Caco-2 (cell line): ENCODE data around the gene DIAPH1. TPM values are rescaled to one million over a fixed set of nuclear protein-coding genes. Genes with fewer than 3 reads are reported as not detected.

Experiments used
- BruUV-seq: library from RNA; stranded (reverse); fragments of 400-500 nt; replicated peaks from 2 replicates; lab custom pipeline; 2021; lab: Mats Ljungman, UMichigan
- CTCF ChIA-PET: fragments of 300-600 bp; sonication (Branson Sonifier 250); formaldehyde crosslinking; loops from one replicate; lab custom pipeline; 2022; ENCODE audit warnings: antibody characterized with exemption; lab: Charles Lee
- POLR2A ChIA-PET: fragments of 300-600 bp; sonication (Branson Sonifier 250); formaldehyde crosslinking; loops from one replicate; lab custom pipeline; 2022; ENCODE audit warnings: antibody characterized with exemption; lab: Charles Lee
- DNase-seq, 2 experiments: peaks; one replicate each; pipeline versions ENCODE4 v3.0.0 to v3.0.0-alpha.2; 2020 to 2022
- H3K27me3 ChIP-seq: replicated peaks from 2 replicates; pipeline ENCODE4 v1.6.0; 2011; ENCODE audit warnings: low read length; ENCODE audit not compliant: control insufficient read depth, insufficient read depth
- H3K36me3 ChIP-seq: 2 replicates; pipeline ENCODE4 v1.5.1; 2011; ENCODE audit warnings: low read length; ENCODE audit not compliant: control insufficient read depth, insufficient read depth
- H3K4me1 ChIP-seq: fragments of 250-450 bp; sonication (Bioruptor Pico); 2 replicates; pipeline ENCODE4 v1.5.1; 2020; ENCODE audit warnings: mild to moderate bottlenecking
- H3K4me3 ChIP-seq: 2 replicates; pipeline ENCODE4 v1.5.1; 2011; ENCODE audit warnings: low read depth, mild to moderate bottlenecking, control low read depth, low read length
- H3K9me3 ChIP-seq: fragments of 250-450 bp; sonication (Bioruptor Pico); 2 replicates; pipeline ENCODE4 v1.5.1; 2020; ENCODE audit warnings: mild to moderate bottlenecking, moderate library complexity
- H3K27ac Mint-ChIP-seq: one replicate; pipeline ENCODE4 v1.8.0; 2022; ENCODE audit warnings: mixed read lengths; ENCODE audit not compliant: unreplicated experiment
- H3K27me3 Mint-ChIP-seq: one replicate; pipeline ENCODE4 v1.8.0; 2022; ENCODE audit warnings: mixed read lengths; ENCODE audit not compliant: insufficient read depth, unreplicated experiment
- H3K36me3 Mint-ChIP-seq: one replicate; pipeline ENCODE4 v1.8.0; 2022; ENCODE audit warnings: mild to moderate bottlenecking, mixed read lengths; ENCODE audit not compliant: insufficient read depth, unreplicated experiment
- H3K4me1 Mint-ChIP-seq: one replicate; pipeline ENCODE4 v1.8.0; 2022; ENCODE audit warnings: low read depth, mixed read lengths; ENCODE audit not compliant: unreplicated experiment
- H3K4me3 Mint-ChIP-seq: one replicate; pipeline ENCODE4 v1.8.0; 2022; ENCODE audit warnings: mild to moderate bottlenecking, moderate library complexity, mixed read lengths; ENCODE audit not compliant: unreplicated experiment
- H3K9me3 Mint-ChIP-seq: one replicate; pipeline ENCODE4 v1.8.0; 2022; ENCODE audit warnings: mixed read lengths; ENCODE audit not compliant: unreplicated experiment
- intact Hi-C: fragments of 100-400 bp; cut with micrococcal nuclease; formaldehyde crosslinking; loops from one replicate; pipeline ENCODE4 v1.10.0; 2022; ENCODE audit not compliant: unreplicated experiment
- total RNA-seq: library from RNA; stranded (reverse); gene quantifications from 2 replicates; pipeline ENCODE4 v1.2.3, GENCODE V29; 2022
- TF ChIP-seq, protein P1 (sequence below), 2 experiments: fragments of 200-600 bp in 1 of 2; IDR thresholded peaks; 1 replicate in 1 of 2; 2 replicates in 1 of 2; pipeline versions ENCODE4 v1.5.1 to v1.8.0; 2011 to 2022; ENCODE audit warnings: antibody characterized with exemption in 1 of 2, control low read depth in 1 of 2, inconsistent platforms in 1 of 2, low read depth in 1 of 2, low read length in 1 of 2, mild to moderate bottlenecking in 1 of 2, moderate library complexity in 1 of 2; ENCODE audit not compliant: insufficient read depth in 1 of 2, severe bottlenecking in 1 of 2, unreplicated experiment in 1 of 2

The DIAPH1 gene
- total RNA-seq, 1 experiment from 2014 or later: 161 TPM

DNA sequence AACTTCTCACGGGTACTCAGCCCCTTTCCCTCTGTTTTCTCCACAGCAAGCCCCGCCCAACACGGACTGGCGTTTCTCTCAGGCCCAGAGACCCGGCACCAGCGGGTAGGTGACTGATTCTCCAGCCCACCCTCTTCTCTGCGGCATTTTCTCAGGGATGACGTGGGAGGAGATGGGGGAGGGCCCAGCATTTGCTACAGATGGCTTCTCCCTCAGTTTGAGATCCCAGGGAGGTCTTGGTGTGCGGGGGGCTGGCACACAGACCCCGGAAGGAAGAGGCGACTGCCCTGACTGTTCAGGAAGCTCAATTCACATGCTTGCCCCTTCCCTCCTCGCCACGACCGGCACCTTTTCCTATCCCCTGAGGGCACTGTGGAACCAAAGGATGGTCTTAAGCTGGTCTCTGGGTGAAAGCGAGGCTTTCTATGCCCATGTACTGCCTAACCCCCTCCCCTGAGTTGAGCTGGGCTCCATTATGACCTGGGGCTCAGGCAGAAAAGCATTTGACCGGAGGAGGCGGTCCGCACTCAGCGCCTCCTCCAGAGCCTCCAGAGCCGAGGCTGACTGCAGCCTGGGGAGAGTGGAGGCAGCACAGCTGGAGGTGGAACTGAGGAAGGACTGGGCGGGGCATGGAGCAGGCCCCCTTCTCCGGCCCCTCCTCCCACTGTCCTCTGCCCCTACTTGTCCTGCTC, 123.9 kb downstream of the DIAPH1 start:
- Histone ChIP-seq H3K36me3 (no peaks in the 10 kb centered on the region), H3K9me3 (no peaks in the 10 kb centered on the region), H3K4me3 (no peak overlapping the region), H3K4me1 (no peaks in the 10 kb centered on the region), H3K27me3 (no peaks in the 10 kb centered on the region)
- no peak for DNase-seq
- no TSS peak for BruUV-seq
- POLR2A ChIA-PET: no interaction called here
- peaks cover 6% of the 10 kb centered on the region for H3K27me3 Mint-ChIP-seq
- intact Hi-C loops: no loop called here
- peaks cover 7% of the 10 kb centered on the region for H3K4me1 Mint-ChIP-seq
- H3K4me3 Mint-ChIP-seq: no peak overlapping the region
- CTCF ChIA-PET: no interaction called here
- H3K36me3 Mint-ChIP-seq: peaks cover 6% of the 10 kb centered on the region
- TF ChIP-seq, protein P1, sequence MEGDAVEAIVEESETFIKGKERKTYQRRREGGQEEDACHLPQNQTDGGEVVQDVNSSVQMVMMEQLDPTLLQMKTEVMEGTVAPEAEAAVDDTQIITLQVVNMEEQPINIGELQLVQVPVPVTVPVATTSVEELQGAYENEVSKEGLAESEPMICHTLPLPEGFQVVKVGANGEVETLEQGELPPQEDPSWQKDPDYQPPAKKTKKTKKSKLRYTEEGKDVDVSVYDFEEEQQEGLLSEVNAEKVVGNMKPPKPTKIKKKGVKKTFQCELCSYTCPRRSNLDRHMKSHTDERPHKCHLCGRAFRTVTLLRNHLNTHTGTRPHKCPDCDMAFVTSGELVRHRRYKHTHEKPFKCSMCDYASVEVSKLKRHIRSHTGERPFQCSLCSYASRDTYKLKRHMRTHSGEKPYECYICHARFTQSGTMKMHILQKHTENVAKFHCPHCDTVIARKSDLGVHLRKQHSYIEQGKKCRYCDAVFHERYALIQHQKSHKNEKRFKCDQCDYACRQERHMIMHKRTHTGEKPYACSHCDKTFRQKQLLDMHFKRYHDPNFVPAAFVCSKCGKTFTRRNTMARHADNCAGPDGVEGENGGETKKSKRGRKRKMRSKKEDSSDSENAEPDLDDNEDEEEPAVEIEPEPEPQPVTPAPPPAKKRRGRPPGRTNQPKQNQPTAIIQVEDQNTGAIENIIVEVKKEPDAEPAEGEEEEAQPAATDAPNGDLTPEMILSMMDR (IDR thresholded peaks at IDR 0.05; ENCODE audit: insufficient read depth in 1 of 2, low read depth in 1 of 2, low read length in 1 of 2, severe bottlenecking in 1 of 2, unreplicated experiment in 1 of 2): no peak
- H3K9me3 Mint-ChIP-seq: no peaks in the 10 kb centered on the region
- no peak overlapping the region for H3K27ac Mint-ChIP-seq

DNA sequence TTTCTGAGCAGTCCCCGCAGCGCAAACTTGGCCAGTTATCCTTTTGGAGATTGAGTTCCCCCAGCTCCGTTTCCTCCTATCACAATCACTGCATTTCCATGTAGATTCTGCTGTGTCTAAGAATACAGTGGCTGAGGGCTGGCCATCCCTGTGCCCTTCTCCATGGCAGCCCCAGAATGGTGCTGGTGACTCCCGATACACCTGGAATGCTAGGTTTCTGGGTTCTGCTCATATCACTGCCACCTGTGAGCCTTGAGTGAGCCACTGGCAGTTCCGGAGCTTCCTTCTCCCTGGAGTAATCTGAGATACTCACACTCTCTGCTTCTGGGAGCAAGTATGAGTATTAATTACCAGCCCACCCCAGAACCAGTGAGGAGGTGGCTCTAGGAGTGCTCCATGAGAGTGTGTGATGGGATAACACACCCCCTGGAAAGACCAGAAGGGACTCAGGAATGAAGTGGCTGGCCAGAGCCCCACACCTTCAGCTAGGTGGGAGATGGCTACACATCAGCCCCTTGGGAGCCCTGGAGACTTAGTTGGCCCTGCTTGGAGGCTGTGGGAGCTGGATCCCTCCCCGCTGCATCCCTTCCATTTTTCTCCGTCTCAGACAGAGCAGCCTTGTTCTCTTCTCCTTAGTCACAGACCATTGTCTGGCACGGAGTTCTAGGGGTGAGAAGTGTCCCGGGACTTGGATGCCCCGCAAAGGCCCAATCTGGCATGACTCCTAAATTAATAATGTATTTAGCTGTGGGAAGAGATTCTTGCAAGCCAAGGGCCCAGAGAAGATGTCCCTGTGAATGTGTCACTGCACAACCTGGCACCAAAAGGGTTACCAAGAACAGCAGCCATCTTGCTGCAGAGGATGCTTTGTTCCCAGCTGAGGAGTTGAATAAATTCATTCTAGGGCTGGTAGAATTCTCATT, 125.0 kb downstream of the DIAPH1 start:
- peaks cover 6% of the 10 kb centered on the region for H3K36me3 Mint-ChIP-seq
- no peak overlapping the region for H3K27ac Mint-ChIP-seq
- TF ChIP-seq, protein P1 (IDR thresholded peaks at IDR 0.05; ENCODE audit: insufficient read depth in 1 of 2, low read depth in 1 of 2, low read length in 1 of 2, severe bottlenecking in 1 of 2, unreplicated experiment in 1 of 2): no peak
- Histone ChIP-seq H3K4me1 (no peaks in the 10 kb centered on the region), H3K9me3 (no peaks in the 10 kb centered on the region), H3K36me3 (no peaks in the 10 kb centered on the region), H3K4me3 (no peak overlapping the region), H3K27me3 (no peaks in the 10 kb centered on the region)
- H3K27me3 Mint-ChIP-seq: peaks cover 6% of the 10 kb centered on the region
- ChIA-PET CTCF (no interaction called here), POLR2A (no interaction called here)
- H3K4me3 Mint-ChIP-seq: no peak overlapping the region
- no TSS peak for BruUV-seq
- no peaks in the 10 kb centered on the region for H3K9me3 Mint-ChIP-seq
- no peak for DNase-seq
- H3K4me1 Mint-ChIP-seq: peaks cover 7% of the 10 kb centered on the region
- intact Hi-C loops: no loop called here

DNA sequence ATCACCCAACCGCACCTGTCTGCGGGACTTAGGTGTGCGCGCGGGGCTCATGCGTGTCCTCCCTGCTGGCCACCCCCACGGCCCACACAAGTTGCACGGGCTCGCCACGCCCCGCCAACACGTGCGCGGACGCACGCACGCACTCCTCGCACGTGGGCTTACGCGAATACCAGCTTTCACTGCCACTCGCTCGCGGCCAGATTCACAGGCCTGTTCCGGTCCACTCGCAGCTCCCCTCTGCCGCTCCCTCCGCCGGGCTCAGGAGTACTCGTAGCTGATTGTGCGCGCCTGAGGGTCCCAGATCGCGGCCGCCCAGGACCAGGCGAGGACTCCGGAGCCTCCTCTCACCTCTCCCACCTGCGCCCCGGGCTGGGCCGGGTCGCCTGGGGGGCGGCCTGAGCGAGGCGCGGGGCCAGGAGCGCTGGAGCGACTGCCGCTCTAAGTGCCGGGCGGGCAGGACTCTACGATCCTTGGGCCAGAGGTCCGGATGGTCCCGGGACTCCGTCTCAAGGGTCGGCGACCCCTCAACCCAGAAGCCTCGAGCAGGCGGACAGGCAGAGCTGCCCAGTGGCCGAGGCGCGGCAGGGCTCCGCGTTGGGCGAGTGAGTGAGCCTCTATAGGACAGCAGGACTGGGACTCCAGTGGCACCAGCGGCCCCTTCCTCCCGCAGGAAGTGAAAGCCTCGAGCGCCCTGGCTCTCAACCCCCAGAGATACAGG, 126.5 kb downstream of the DIAPH1 start:
- H3K4me1 ChIP-seq: no peaks in the 10 kb centered on the region
- peaks cover 6% of the 10 kb centered on the region for H3K27me3 Mint-ChIP-seq
- BruUV-seq: no TSS peak
- H3K27ac Mint-ChIP-seq: no peak overlapping the region
- H3K36me3 Mint-ChIP-seq: peaks cover 6% of the 10 kb centered on the region
- TF ChIP-seq, protein P1 (IDR thresholded peaks at IDR 0.05; ENCODE audit: insufficient read depth in 1 of 2, low read depth in 1 of 2, low read length in 1 of 2, severe bottlenecking in 1 of 2, unreplicated experiment in 1 of 2): no peak
- intact Hi-C loops: no loop called here
- POLR2A ChIA-PET: no interaction called here
- H3K4me3 ChIP-seq: no peak overlapping the region
- no peaks in the 10 kb centered on the region for H3K27me3 ChIP-seq
- CTCF ChIA-PET: no interaction called here
- no peaks in the 10 kb centered on the region for H3K9me3 Mint-ChIP-seq
- H3K36me3 ChIP-seq: no peaks in the 10 kb centered on the region
- no peaks in the 10 kb centered on the region for H3K9me3 ChIP-seq
- no peak for DNase-seq
- peaks cover 7% of the 10 kb centered on the region for H3K4me1 Mint-ChIP-seq
- no peak overlapping the region for H3K4me3 Mint-ChIP-seq
